RWPE2 (cell line): Measurements from ENCODE around the gene WHRN.

ENCODE experiments used
- ATAC-seq: fragments of 200-7000 bp; cut with Tn5 transposase; 3 replicates; pipeline ENCODE4 v1.9.1; 2021; ENCODE audit warnings: low read depth
- DNase-seq: peaks from one replicate; pipeline ENCODE4 v3.0.0-alpha.2; 2020; ENCODE audit warnings: low spot score
- H3K27ac ChIP-seq: fragments of 450-650 bp; 2 replicates; pipeline ENCODE4 v1.5.1; 2017; ENCODE audit warnings: mild to moderate bottlenecking; ENCODE audit not compliant: poor library complexity, severe bottlenecking
- H3K27me3 ChIP-seq: fragments of 250-450 bp; sonication (Bioruptor Pico); 2 replicates; pipeline ENCODE4 v1.5.1; 2021; ENCODE audit warnings: mild to moderate bottlenecking, moderate library complexity; ENCODE audit not compliant: insufficient read depth, poor library complexity, severe bottlenecking
- H3K36me3 ChIP-seq: fragments of 250-450 bp; sonication (Bioruptor Pico); 2 replicates; pipeline ENCODE4 v1.5.1; 2020; ENCODE audit warnings: low read depth, mild to moderate bottlenecking, moderate library complexity
- H3K4me1 ChIP-seq: fragments of 250-450 bp; sonication (Bioruptor Pico); 2 replicates; pipeline ENCODE4 v1.5.1; 2021; ENCODE audit warnings: mild to moderate bottlenecking, moderate library complexity; ENCODE audit not compliant: insufficient read depth, poor library complexity, severe bottlenecking
- H3K4me3 ChIP-seq: fragments of 250-450 bp; sonication (Bioruptor Pico); 2 replicates; pipeline ENCODE4 v1.5.1; 2021; ENCODE audit warnings: mild to moderate bottlenecking, moderate library complexity; ENCODE audit not compliant: severe bottlenecking
- H3K9me3 ChIP-seq: fragments of 250-450 bp; sonication (Bioruptor Pico); 2 replicates; pipeline ENCODE4 v1.5.1; 2021; ENCODE audit warnings: mild to moderate bottlenecking, moderate library complexity; ENCODE audit not compliant: severe bottlenecking
- CTCF ChIP-seq: fragments of 450-650 bp; IDR thresholded peaks from one replicate; pipeline ENCODE4 v1.5.1; 2017; ENCODE audit warnings: mild to moderate bottlenecking, moderate library complexity; ENCODE audit not compliant: poor library complexity, severe bottlenecking

The WHRN gene

DNA sequence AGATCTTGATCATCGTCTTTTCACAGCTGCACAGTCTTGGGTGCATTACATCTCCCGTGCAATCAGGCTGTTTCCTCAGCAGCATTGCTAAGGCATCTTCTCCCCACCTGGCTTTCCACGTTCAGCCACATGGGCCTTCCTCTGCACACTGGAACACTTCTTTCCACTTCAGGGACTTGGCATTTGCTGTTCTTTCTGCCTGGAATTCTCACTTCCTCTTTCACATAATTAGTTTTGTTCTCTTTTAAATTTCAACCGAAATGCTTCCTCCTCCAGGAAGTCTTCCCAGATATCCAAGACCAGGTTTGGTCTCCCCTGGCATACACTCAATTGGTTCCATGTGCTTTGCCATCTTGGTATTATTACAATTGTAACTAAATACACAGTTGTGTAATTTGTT is 43.8 kb downstream of the WHRN start:
- Histone ChIP-seq H3K36me3 (no peaks in the 10 kb centered on the region), H3K4me3 (no peak overlapping the region), H3K27ac (no peak overlapping the region), H3K4me1 (no peaks in the 10 kb centered on the region), H3K27me3 (no peaks in the 10 kb centered on the region), H3K9me3 (no peaks in the 10 kb centered on the region)
- ATAC-seq (no peak), DNase-seq (no peak)
- no peak for TF ChIP-seq CTCF

DNA sequence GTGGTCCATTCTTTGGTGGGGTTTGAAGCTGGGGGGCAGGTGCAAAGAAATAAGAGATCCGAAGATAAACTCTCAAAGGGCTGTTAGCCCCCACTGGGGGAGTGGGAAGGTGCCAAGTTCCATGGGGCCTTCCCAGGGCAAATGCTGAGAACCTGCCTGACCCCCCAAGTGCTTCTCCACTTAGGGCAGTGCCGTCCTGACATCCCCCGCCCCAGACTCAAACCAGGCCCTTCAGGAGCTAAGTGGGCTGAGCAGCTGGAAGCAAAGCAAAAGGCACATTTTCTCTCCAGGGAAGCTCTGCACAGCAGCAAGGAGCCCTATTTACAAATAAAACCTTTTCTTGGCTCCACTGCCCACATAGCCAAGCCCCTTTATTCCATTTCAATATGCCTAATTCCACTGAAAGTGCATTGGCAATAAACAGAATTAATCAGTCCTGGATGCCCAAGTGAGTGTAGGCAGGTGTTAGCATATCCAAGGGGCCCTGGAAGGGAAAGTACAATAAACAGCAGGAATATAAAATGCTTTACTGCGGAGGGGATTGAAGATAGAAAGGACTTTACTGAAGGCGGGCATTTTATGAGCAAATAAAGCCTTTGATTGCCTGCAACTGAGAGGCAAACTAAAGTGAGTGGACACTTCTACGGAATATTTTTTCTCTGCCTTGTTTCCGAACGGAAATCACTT is 44.6 kb downstream of the WHRN start:
- Histone ChIP-seq H3K4me1 (no peaks in the 10 kb centered on the region), H3K36me3 (no peaks in the 10 kb centered on the region), H3K27me3 (no peaks in the 10 kb centered on the region), H3K4me3 (no peak overlapping the region), H3K27ac (no peak overlapping the region), H3K9me3 (no peaks in the 10 kb centered on the region)
- DNase-seq (no peak), ATAC-seq (no peak)
- no peak for TF ChIP-seq CTCF

DNA sequence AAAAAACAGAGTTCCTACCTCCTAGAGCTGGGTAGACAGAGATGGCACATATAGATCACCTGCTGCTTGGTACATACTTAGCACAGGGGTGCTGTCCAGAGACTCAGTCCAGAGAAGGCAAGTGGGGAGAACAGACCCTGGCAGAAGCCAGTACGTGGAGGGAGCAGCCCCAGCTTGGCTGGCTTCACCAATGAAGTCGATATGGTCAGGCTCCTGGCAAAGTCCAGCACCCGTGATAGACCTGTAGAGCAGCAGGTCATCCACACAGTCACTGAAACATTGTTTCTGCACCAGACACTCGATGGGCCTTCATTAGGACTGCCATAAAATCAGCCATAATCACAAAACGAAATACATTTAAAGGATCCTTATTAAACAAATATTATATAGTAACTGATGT is 45.8 kb downstream of the WHRN start:
- ATAC-seq (no peak), DNase-seq (no peak)
- no peaks in the 10 kb centered on the region for H3K4me1 ChIP-seq
- TF ChIP-seq CTCF = no peak
- H3K9me3 ChIP-seq = no peaks in the 10 kb centered on the region
- H3K27me3 ChIP-seq = no peaks in the 10 kb centered on the region
- no peak overlapping the region for H3K27ac ChIP-seq
- H3K36me3 ChIP-seq = no peaks in the 10 kb centered on the region
- no peak overlapping the region for H3K4me3 ChIP-seq

DNA sequence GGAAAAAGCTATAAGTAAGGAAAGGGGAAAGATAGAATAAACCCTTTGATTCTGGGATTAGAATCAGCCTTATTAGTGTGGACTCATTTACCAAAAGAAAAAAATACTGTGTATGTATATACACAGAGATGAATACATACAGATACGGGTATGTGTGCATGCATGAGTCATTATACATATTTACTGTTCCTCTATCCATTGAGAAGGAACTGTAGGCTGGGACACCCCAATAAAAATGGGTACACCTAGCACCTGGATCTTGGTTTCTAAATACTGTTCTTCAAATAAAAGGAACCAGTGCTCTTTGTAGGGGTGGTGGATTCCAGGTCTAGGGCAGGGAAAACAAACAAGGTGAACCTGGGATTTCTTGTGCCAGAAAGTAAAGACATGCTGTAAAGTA is 48.3 kb downstream of the WHRN start:
- no peaks in the 10 kb centered on the region for H3K9me3 ChIP-seq
- H3K4me1 ChIP-seq = no peaks in the 10 kb centered on the region
- H3K27ac ChIP-seq = no peak overlapping the region
- H3K27me3 ChIP-seq = no peaks in the 10 kb centered on the region
- DNase-seq (no peak), ATAC-seq (0 out of 3 replicates have a peak, but pooled peaks have one; percentile 33)
- TF ChIP-seq CTCF = no peak
- H3K4me3 ChIP-seq = no peak overlapping the region
- H3K36me3 ChIP-seq = no peaks in the 10 kb centered on the region

DNA sequence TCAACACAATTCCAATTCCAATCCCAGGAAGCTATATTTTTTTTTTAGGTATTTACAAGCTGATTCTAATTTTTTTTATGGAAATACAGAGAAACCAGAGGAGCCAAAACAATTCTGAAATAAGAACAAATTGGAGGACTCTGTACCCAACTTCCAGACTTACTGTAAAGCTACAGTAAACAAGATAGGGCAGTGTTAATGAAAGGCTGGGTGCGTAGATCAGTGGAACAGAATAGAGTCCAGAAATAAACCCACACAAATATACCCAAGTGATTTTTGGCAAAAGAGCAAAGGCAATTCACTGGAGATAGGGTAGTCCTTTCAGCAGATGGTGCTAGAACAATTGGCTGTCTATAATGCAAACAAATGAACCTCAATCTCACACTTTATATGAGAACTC is 50.6 kb downstream of the WHRN start:
- ATAC-seq (no peak), DNase-seq (no peak)
- H3K27ac ChIP-seq = no peak overlapping the region
- H3K9me3 ChIP-seq = no peaks in the 10 kb centered on the region
- H3K4me1 ChIP-seq = no peaks in the 10 kb centered on the region
- no peak for TF ChIP-seq CTCF
- H3K4me3 ChIP-seq = no peak overlapping the region
- no peaks in the 10 kb centered on the region for H3K36me3 ChIP-seq
- H3K27me3 ChIP-seq = no peaks in the 10 kb centered on the region
